GM23248 (cell line): ENCODE data around the gene CKM. TPM values are rescaled to one million over a fixed set of nuclear protein-coding genes. Genes with fewer than 3 reads are reported as not detected.

ENCODE experiments used
- DNase-seq: peaks from one replicate; pipeline ENCODE4 v3.0.0-alpha.2; 2015
- H2AFZ ChIP-seq: fragments of 200-600 bp; sonication (generic); 2 replicates; pipeline ENCODE4 v1.6.1; 2016; ENCODE audit warnings: antibody characterized with exemption
- H3F3A ChIP-seq: fragments of 200-600 bp; sonication (generic); 2 replicates; pipeline ENCODE4 v1.6.1; 2016; ENCODE audit warnings: mild to moderate bottlenecking, antibody characterized with exemption, mixed run types; ENCODE audit not compliant: insufficient read depth
- H3K27ac ChIP-seq: fragments of 200-600 bp; sonication (generic); 2 replicates; pipeline ENCODE4 v1.5.1; 2016; ENCODE audit warnings: mild to moderate bottlenecking
- H3K27me3 ChIP-seq: fragments of 200-600 bp; sonication (generic); replicated peaks from 2 replicates; pipeline ENCODE4 v1.6.1; 2016; ENCODE audit warnings: mild to moderate bottlenecking; ENCODE audit not compliant: insufficient read depth
- H3K36me3 ChIP-seq: fragments of 200-600 bp; sonication (generic); 2 replicates; pipeline ENCODE4 v1.6.1; 2016; ENCODE audit warnings: low read depth, mild to moderate bottlenecking
- H3K4me1 ChIP-seq: fragments of 200-600 bp; sonication (generic); 2 replicates; pipeline ENCODE4 v1.6.1; 2016; ENCODE audit warnings: mild to moderate bottlenecking; ENCODE audit not compliant: insufficient read depth
- H3K4me2 ChIP-seq: fragments of 200-600 bp; sonication (generic); one replicate; pipeline ENCODE4 v1.6.1; 2016; ENCODE audit warnings: mild to moderate bottlenecking; ENCODE audit not compliant: unreplicated experiment
- H3K4me3 ChIP-seq: fragments of 200-600 bp; sonication (generic); 2 replicates; pipeline ENCODE4 v1.5.1; 2016; ENCODE audit warnings: mild to moderate bottlenecking
- H3K79me2 ChIP-seq: fragments of 200-600 bp; sonication (generic); 2 replicates; pipeline ENCODE4 v1.6.1; 2016; ENCODE audit warnings: mild to moderate bottlenecking; ENCODE audit not compliant: insufficient read depth
- H3K9ac ChIP-seq: fragments of 200-600 bp; sonication (generic); 2 replicates; pipeline ENCODE4 v1.6.1; 2016; ENCODE audit warnings: mild to moderate bottlenecking
- H3K9me2 ChIP-seq: fragments of 200-600 bp; sonication (generic); 2 replicates; pipeline ENCODE4 v1.6.1; 2016; ENCODE audit warnings: mixed run types, mild to moderate bottlenecking, moderate library complexity; ENCODE audit not compliant: insufficient read depth
- H3K9me3 ChIP-seq: fragments of 200-600 bp; sonication (generic); one replicate; pipeline ENCODE4 v1.6.1; 2017; ENCODE audit warnings: low read depth
- H4K20me1 ChIP-seq: fragments of 200-600 bp; sonication (generic); 2 replicates; pipeline ENCODE4 v1.6.0; 2016; ENCODE audit not compliant: insufficient read depth
- EZH2 ChIP-seq: fragments of 200-600 bp; sonication (generic); IDR thresholded peaks from 2 replicates; pipeline ENCODE4 v1.6.1; 2018; ENCODE audit warnings: antibody characterized with exemption, mild to moderate bottlenecking; ENCODE audit not compliant: insufficient read depth, poor library complexity, severe bottlenecking
- EZH2phosphoT487 ChIP-seq: fragments of 200-600 bp; sonication (generic); IDR thresholded peaks from 2 replicates; pipeline ENCODE4 v1.6.1; 2018; ENCODE audit warnings: antibody characterized with exemption, moderate library complexity, mild to moderate bottlenecking, low read depth; ENCODE audit not compliant: insufficient read depth
- WGBS, 2 experiments: methylation state at CpG; one replicate each; pipeline ENCODE4 v1.1.6; 2015 to 2017; ENCODE audit warnings: low lambda C conversion rate in 2 of 2, low coverage in 1 of 2; ENCODE audit errors: missing lambda C conversion rate in 2 of 2; 5-methylcytosine and 5-hydroxymethylcytosine counted together
- in situ Hi-C: fragments of 300-500 bp; cut with MboI; formaldehyde crosslinking; loops from 2 replicates; pipeline ENCODE4 v1.15.0; 2020
- polyA plus RNA-seq: library from polyadenylated mRNA; unstranded; fragments of >200 nt; fragmentation: Nextera tagmentation; extraction: Ambion mirVana; gene quantifications from 2 replicates; pipeline ENCODE4 v1.2.1, GENCODE V29; 2016
- total RNA-seq: library from RNA; depleted of rRNA; stranded (reverse); fragments of >200 nt; shearing (Covaris generic); gene quantifications from 2 replicates; pipeline ENCODE4 v1.2.3, GENCODE V29; 2014

The CKM gene
- total and polyA plus RNA-seq, 2 experiments from 2014 or later = not detected

- Histone ChIP-seq H3K36me3 (peaks cover 15% of the 10 kb centered on the region; the same call in 1 of the 2 replicates), H3K27me3 (no peaks in the 10 kb centered on the region)
- WGBS, 2 experiments = 91 to 95% methylated on average over 15 of the region's 15 CpGs
These were observed 29.4 kb upstream of the CKM start for GRCh38 chr19:45352062-45352461.

GRCh38 chr19:45351401-45351952, 28.8 kb upstream of the CKM start:
- no peak for TF ChIP-seq EZH2
- no peaks in the 10 kb centered on the region for H3F3A ChIP-seq
- no peak overlapping the region for H3K4me2 ChIP-seq
- H3K9ac ChIP-seq = no peak overlapping the region
- in situ Hi-C loops = no loop called here
- no peaks in the 10 kb centered on the region for H3K27me3 ChIP-seq
- H3K79me2 ChIP-seq = no peaks in the 10 kb centered on the region
- no peak overlapping the region for H3K4me3 ChIP-seq
- H3K4me1 ChIP-seq = no peaks in the 10 kb centered on the region
- peaks cover 11% of the 10 kb centered on the region; the same call in 1 of the 2 replicates for H3K36me3 ChIP-seq
- DNase-seq = no peak
- H3K9me2 ChIP-seq = no peaks in the 10 kb centered on the region
- WGBS, 2 experiments = 78 to 79% methylated on average over 13 of the region's 13 CpGs
- no peak overlapping the region for H3K27ac ChIP-seq
- H4K20me1 ChIP-seq = no peaks in the 10 kb centered on the region
- no peak overlapping the region for H2AFZ ChIP-seq
- no peaks in the 10 kb centered on the region for H3K9me3 ChIP-seq

More at GRCh38 chr19:45352062-45352461, 29.4 kb upstream of the CKM start:
- Histone ChIP-seq H3K27ac (no peak overlapping the region), H3K4me2 (no peak overlapping the region), H3K9me2 (no peaks in the 10 kb centered on the region), H3K9me3 (no peaks in the 10 kb centered on the region), H3K4me1 (no peaks in the 10 kb centered on the region), H3K9ac (no peak overlapping the region), H3F3A (no peaks in the 10 kb centered on the region), H3K79me2 (no peaks in the 10 kb centered on the region), H4K20me1 (no peaks in the 10 kb centered on the region), H3K4me3 (no peak overlapping the region), H2AFZ (no peak overlapping the region)
- TF ChIP-seq EZH2 (no peak), EZH2phosphoT487 (no peak)
- in situ Hi-C loops = no loop called here
- no peak for DNase-seq

- H3K27ac ChIP-seq = no peak overlapping the region
- no peaks in the 10 kb centered on the region for H3K27me3 ChIP-seq
- no peak overlapping the region for H2AFZ ChIP-seq
- H3K36me3 ChIP-seq = peaks cover 3% of the 10 kb centered on the region; the same call in 1 of the 2 replicates
- no peaks in the 10 kb centered on the region for H3K4me1 ChIP-seq
- no peaks in the 10 kb centered on the region for H3K79me2 ChIP-seq
- H3K4me3 ChIP-seq = no peak overlapping the region
- H3K4me2 ChIP-seq = no peak overlapping the region
- no peaks in the 10 kb centered on the region for H4K20me1 ChIP-seq
- no peak for DNase-seq
- H3K9me3 ChIP-seq = no peaks in the 10 kb centered on the region
- in situ Hi-C loops = no loop called here
- TF ChIP-seq EZH2 = no peak
- TF ChIP-seq EZH2phosphoT487 = no peak
- H3K9me2 ChIP-seq = no peaks in the 10 kb centered on the region
- H3F3A ChIP-seq = no peaks in the 10 kb centered on the region
- WGBS, 2 experiments = 35 to 92% methylated on average over 2 to 17 of the region's 17 CpGs
- H3K9ac ChIP-seq = no peak overlapping the region
These were observed 27.9 kb upstream of the CKM start for GRCh38 chr19:45350477-45351058.

- H3F3A ChIP-seq = no peaks in the 10 kb centered on the region
- DNase-seq = no peak
These were observed 26.8 kb upstream of the CKM start for GRCh38 chr19:45349430-45349941.

More at GRCh38 chr19:45349430-45349941, 26.8 kb upstream of the CKM start:
- no peak overlapping the region for H3K4me3 ChIP-seq
- H3K27me3 ChIP-seq = no peaks in the 10 kb centered on the region
- no peak overlapping the region for H2AFZ ChIP-seq
- H3K4me1 ChIP-seq = no peaks in the 10 kb centered on the region
- no peaks in the 10 kb centered on the region for H3K9me2 ChIP-seq
- H3K4me2 ChIP-seq = no peak overlapping the region
- no peak overlapping the region for H3K9ac ChIP-seq
- TF ChIP-seq EZH2 (no peak), EZH2phosphoT487 (no peak)
- no peaks in the 10 kb centered on the region; the same call in 1 of the 2 replicates for H3K36me3 ChIP-seq
- no peak overlapping the region for H3K27ac ChIP-seq
- WGBS, 2 experiments = 90 to 97% methylated on average over 6 to 17 of the region's 17 CpGs
- no peaks in the 10 kb centered on the region for H3K9me3 ChIP-seq
- in situ Hi-C loops = no loop called here
- H3K79me2 ChIP-seq = no peaks in the 10 kb centered on the region
- H4K20me1 ChIP-seq = no peaks in the 10 kb centered on the region
